ENCODE measurements around the gene CCDC38. TPM values are rescaled to one million over a fixed set of nuclear protein-coding genes. Genes with fewer than 3 reads are reported as not detected.

Gene CCDC38
- total RNA-seq, 1 donor from 2014 or later: 0.06 TPM

GRCh38 chr12:95949477-95950206, 7.2 kb upstream of the CCDC38 start:
- TF ChIP-seq CTCF (conservative IDR thresholded peaks at IDR 0.05; ENCODE audit: low read depth, low read length): no peak
- H3K4me3 ChIP-seq (ENCODE audit: low read depth, low read length): no peak overlapping the region
- no peak for DNase-seq (ENCODE audit: low read depth)

GRCh38 chr12:95944108-95944704, 1.8 kb upstream of the CCDC38 start:
- no peak for TF ChIP-seq CTCF (conservative IDR thresholded peaks at IDR 0.05; ENCODE audit: low read depth, low read length)
- DNase-seq (ENCODE audit: low read depth): no peak
- no peak overlapping the region for H3K4me3 ChIP-seq (ENCODE audit: low read depth, low read length)

GRCh38 chr12:95943330-95943842, 972 bp upstream of the CCDC38 start, which contains the start of gene AMDHD1:
Gene AMDHD1 (plus strand): TSS chr12:95943331. CDS start chr12:95943399, 68 bp downstream.
- no peak for DNase-seq (ENCODE audit: low read depth)
- peak; percentile 27 for TF ChIP-seq CTCF (conservative IDR thresholded peaks at IDR 0.05; ENCODE audit: low read depth, low read length)
- peak within 1 kb of the TSS; percentile 89 for H3K4me3 ChIP-seq (ENCODE audit: low read depth, low read length)

GRCh38 chr12:95942101-95942523, 302 bp downstream of the CCDC38 start:
- H3K4me3 ChIP-seq (ENCODE audit: low read depth, low read length): peak overlapping the region; percentile 89
- no peak for DNase-seq (ENCODE audit: low read depth)
- TF ChIP-seq CTCF (conservative IDR thresholded peaks at IDR 0.05; ENCODE audit: low read depth, low read length): no peak

GRCh38 chr12:95940514-95940913, 1.9 kb downstream of the CCDC38 start:
- no peak for TF ChIP-seq CTCF (conservative IDR thresholded peaks at IDR 0.05; ENCODE audit: low read depth, low read length)
- H3K4me3 ChIP-seq (ENCODE audit: low read depth, low read length): no peak overlapping the region
- no peak for DNase-seq (ENCODE audit: low read depth)

GRCh38 chr12:95922231-95922630, 20.2 kb downstream of the CCDC38 start:
- H3K4me3 ChIP-seq (ENCODE audit: low read depth, low read length): no peak overlapping the region
- no peak for TF ChIP-seq CTCF (conservative IDR thresholded peaks at IDR 0.05; ENCODE audit: low read depth, low read length)
- DNase-seq (ENCODE audit: low read depth): no peak

Data from epithelial cell of proximal tubule (primary cell).